NCI-H2227 treated with DMSO at 0.1 percent for 48 hours (cell line): Measurements from ENCODE around the gene IRGC.

Experiments
- DNase-seq: peaks from one replicate; lab custom pipeline; 2025; lab: John Stamatoyannopoulos, UW

IRGC gene

DNA sequence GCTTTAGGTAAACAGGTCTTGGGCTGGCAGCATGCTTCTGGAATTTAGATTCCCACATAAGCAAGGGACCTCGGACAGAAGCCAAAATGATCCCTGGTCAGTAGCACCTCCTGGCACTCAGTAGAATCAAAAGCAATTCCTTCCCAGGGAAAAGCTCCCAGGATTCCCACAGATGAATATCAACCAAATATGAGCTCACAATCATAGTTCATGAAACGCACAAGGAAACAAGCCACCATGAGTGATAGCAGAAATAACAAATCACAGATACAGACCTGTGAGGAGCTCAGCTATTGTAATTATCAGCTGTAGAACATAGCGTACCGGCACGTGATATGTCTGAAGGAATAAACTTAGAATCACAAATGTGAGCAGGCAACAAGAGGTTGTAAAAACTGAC, 24.1 kb upstream of the IRGC start:
- no peak for DNase-seq

DNA sequence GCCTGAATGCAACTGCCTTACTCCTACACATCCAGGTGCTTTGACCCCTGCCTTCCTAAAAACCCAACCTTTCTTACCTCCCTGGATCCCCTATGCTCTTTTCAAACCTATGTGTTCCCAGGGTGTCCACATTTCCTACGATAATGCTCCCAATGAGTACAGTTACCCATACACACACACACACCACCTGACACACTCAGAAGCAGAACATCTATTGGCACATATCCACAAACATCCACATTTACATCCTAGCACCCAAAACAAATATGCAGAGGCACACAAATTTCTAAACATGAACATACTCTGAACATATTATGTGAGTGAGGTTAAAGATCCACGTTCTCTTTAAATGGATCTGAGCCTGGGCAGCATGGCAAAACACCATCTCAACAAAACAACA, 23.5 kb upstream of the IRGC start:
- DNase-seq, result no peak

DNA sequence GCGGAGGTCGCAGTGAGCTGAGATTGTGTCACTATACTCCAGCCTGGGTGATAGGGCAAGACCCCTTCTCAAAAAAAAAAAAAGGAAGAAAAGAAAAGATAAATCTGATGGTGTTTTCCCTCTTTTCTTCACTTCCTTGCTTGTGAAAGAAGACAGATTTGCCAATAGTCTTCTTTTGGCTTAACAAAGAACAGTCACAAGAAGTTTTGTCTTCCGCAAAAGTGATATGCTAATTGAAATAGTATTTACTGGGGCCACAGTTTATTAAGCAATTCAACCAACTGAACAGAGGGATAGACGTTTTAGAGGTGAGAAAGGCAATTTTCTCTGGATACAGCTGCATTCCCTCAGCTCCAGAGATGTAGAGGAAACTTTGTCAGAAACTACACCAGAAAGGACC, 23.0 kb upstream of the IRGC start:
- no peak for DNase-seq

- no peak for DNase-seq
Measured at GRCh38 chr19:43694553-43694952, 21.3 kb upstream of the IRGC start.

- DNase-seq, result no peak
Measured at GRCh38 chr19:43695985-43696704, 19.7 kb upstream of the IRGC start.

GRCh38 chr19:43697295-43697694, 18.6 kb upstream of the IRGC start:
- no peak for DNase-seq

DNA sequence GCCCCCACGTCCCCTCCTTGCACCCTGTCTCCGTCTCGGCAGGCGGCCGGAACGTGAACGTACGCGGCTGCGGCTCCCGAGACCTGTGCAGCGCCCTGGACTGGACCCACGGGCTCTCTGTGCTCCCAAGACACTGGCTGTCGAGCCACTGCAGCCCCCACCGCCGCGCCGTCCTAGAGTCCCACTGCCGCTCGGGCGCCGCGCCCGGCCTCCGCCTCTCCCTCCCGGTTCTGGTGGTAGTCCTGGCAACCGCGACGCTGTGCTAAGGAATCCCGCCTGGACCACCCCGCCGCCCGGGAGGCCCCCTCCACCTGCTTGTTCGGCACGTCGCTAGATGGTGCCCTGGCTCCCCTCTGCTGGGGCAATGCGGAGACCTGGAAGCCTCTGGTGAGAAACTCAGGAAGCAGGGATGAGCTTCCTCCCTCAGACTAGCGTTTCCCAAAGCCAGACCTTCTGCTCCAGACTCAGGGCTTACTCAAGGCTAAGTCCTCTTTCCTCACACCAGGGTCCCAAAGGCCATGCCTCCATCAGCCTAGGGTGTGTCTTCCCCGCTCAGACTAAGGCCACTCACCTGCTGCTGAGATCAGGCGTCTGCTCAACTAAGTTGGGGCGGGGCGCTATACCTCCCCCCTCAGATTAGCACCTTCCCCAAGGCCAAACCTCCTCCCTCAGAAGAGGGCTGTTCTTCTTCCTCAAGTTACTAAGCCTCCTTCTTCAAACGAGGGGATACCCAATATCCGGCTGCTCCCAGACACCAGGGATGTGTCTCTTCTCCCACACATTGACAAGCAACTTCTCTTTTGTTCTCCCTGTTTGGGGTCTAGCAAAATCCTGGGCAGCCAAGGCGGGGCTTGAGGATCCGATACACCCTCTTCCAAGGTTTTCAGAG, 16.1 kb upstream of the IRGC start:
- peak; percentile 15 for DNase-seq

DNA sequence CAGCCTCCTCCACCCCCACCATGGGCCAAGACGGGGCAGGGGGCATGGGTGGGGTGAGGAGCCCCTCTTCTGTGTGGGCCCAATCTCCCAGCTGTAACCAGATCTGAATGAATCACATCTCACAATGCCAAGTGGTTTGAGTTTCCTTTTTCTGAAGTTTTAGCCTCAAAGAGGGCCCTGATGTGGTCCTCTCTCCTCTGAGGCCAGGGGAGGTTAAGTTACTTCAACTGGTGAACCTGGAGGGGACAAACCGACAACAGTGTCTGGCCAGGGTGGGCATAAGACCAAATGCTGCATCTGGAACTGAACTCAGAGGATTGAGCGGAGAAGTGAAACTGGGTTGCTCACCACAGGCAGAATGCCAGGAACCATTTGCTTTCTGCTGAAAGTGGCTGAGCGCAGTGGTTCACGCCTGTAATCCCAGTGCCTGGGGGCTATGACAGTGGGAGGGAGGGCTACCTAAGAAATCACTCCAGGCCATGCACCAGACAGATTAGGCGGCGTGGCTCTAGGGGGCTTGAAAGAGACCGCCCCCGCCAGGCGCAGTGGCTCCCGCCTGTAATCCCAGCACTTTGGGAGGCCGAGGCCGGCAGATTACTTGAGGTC, 15.4 kb upstream of the IRGC start:
- DNase-seq, result no peak

DNA sequence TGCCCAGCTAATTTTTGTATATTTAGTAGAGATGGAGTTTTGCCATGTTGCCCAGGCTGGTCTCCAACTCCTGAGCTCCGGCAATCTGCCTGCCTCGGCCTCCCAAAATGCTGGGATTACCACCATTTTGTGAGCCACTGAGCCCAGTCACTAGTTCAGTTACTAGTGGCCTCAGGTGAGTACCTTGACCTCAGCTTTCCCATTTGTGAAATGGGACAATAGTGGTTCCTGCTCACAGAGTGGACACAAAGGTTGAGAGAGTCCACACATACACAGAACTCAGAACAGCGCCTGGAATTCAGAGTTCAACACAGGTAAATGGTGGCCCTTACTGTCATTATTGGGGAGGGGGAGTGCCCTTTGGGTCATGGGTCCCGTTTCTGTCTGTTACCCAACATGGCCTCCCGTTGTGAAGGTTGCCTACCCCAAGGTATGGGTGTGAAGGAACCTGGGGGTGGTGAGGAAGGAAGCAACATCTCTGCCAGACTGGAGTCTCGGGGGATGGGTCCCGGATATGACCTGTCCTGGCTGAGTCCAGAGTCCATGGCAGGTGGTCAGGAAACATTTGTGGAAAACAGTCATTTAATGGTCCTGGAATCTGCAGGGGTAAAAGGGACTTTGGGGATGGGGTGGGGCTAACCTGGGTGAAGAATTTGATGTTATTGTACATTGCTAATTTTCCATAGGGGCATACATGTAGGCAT, 11.7 kb upstream of the IRGC start:
- no peak for DNase-seq

DNA sequence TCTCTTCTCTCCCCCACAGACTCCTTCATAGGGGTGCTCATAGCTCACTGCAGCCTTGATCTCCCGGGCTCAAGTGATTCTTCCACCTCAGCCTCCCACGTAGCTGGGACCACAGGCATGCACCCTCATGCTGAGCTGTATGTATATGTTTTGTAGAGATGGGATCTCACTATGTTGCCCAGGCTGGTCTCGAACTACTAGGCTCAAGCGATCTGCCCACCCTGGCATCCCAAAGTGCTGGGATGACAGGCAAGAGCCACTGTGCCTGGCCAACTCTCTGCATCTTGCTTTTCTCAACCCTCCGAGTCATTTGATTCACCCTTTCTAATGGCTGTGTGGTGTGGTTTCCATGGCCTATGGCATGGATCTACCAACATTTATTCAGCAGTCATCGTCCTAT, 10.1 kb upstream of the IRGC start:
- no peak for DNase-seq

GRCh38 chr19:43707158-43707712, 8.6 kb upstream of the IRGC start:
- no peak for DNase-seq

GRCh38 chr19:43708716-43709115, 7.2 kb upstream of the IRGC start:
- DNase-seq, result no peak

DNA sequence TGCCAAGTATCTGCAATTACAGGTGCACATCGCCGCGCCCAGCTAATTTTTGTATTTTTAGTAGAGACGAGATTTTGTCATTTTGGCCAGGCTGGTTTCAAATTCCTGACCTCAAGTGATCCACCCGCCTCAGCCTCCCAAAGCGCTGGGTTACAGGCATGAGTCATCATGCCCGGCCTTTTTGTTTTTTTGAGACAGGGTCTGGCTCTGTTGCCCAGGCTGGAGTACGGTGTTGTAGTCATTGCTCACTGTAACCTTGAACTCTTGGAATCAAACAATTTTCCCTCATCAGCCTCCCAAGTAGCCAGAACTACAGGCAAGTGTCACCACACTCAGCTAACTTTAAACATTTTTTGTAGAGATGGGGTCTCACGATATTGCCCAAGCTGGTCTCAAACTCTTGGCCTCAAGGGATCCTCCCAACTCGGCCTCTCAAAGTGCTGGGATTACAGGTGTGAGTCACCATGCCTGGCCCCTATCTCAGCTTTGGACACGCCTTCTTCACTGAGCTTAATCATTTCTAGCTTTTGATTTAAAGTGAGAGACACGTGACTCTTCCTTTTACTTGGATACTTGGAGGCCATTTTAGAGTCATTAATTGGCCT, 4.0 kb upstream of the IRGC start:
- DNase-seq, result no peak

GRCh38 chr19:43713208-43713607, 2.7 kb upstream of the IRGC start:
- no peak for DNase-seq

DNA sequence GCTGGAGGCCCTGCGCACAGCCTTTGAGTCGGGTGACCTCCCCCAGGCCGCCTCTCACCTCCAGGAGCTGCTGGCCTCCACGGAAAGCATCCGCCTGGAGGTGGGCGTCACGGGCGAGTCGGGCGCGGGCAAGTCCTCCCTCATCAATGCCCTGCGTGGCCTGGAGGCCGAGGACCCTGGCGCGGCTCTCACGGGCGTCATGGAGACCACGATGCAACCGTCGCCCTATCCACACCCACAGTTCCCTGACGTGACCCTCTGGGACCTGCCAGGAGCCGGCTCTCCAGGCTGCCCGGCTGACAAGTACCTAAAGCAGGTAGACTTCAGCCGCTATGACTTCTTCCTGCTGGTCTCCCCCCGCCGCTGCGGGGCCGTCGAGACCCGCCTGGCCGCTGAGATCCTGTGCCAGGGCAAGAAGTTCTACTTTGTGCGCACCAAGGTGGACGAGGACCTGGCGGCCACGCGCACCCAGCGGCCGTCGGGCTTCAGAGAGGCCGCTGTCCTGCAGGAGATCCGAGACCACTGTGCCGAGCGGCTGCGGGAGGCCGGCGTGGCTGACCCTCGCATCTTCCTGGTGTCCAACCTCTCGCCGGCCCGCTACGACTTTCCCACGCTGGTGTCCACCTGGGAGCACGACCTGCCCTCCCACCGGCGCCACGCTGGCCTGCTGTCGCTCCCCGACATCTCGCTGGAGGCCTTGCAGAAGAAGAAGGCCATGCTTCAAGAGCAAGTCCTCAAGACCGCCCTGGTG, 2.9 kb downstream of the IRGC start:
- DNase-seq, result no peak

DNA sequence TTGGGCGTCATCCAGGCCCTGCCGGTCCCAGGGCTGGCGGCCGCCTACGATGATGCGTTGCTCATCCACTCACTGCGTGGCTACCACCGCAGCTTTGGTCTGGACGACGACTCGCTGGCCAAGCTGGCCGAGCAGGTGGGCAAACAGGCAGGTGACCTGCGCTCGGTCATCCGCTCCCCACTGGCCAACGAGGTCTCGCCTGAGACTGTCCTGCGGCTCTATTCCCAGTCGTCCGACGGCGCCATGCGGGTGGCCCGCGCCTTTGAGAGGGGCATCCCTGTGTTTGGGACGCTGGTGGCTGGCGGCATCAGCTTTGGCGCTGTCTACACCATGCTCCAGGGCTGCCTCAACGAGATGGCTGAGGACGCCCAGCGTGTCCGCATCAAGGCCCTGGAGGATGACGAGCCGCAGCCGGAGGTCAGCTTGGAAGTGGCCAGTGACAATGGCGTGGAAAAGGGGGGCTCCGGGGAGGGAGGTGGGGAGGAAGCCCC, 3.5 kb downstream of the IRGC start:
- no peak for DNase-seq

- no peak for DNase-seq
Measured at GRCh38 chr19:43719918-43720317, 4.0 kb downstream of the IRGC start.

DNA sequence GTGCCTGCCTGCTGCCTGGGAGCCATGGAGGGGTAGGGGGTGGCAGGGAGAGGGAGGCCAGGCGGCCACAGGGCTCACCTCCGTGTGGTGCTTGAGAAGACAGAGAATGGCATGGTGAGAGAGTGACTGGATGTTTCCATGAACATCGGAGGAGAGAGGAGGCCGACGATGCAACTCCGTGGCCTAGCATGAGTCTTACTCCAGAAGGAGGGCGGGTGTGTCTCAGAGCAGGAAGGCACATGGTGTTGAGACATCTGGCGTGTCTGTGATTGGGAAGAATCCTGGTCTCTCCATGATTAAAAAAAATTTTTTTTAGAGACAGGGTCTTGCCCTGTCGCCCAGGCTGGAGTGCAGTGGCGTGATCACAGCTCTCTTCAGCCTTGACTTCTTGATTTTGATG, 5.1 kb downstream of the IRGC start:
- DNase-seq, result no peak

DNA sequence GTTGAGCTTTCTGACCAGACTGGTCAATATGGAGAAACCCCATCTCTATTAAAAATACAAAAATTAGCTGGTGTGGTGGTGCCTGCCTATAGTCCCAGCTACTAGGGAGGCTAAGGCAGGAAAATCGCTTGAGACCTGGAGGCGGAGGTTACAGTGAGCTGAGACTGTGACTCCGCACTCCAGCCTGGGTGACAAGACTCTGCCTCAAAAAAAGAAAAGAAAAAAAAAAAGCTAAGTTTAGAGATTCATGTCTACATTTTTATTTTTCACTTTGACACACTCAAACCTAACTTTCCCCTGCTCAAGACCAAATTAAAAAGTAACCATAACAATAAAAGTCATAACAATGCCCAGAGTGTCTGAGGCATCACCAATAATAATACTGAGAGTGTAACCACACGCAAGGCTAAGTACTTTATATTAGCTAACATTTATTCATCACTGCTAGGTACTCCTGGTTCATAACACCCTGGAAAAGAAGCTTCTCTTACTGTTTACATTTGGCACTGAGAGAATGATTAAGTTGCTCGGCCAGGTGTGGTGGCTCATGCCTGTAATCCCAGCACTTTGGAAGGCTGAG, 5.7 kb downstream of the IRGC start:
- no peak for DNase-seq

DNA sequence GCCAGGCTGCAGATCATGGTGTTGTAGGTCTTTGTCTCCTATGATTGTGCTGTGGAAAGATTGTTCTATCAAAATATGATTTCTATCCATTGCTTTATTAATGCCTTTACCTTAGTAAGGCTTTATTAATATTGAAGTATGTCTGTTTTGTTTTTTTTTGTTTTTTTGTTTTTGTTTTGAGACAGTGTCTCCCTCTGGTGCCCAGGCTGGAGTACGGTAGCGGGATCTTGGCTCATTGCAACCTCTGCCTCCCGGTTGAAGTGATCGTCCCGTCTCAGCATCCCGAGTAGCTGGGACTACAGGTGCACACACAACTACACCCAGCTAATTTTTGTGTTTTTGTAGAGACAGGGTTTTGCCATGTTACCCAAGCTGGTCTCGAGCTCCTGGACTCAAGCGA, 7.7 kb downstream of the IRGC start:
- no peak for DNase-seq
